Right cardiac atrium (tissue), 5 donors: ENCODE results near the gene FBXW4. TPM values are rescaled to one million over a fixed set of nuclear protein-coding genes. Genes with fewer than 3 reads are reported as not detected.

Source experiments
- ATAC-seq, 2 donors: fragments of 200-7000 bp; cut with Tn5 transposase; one replicate each; pipeline versions ENCODE4 v1.8.0 to v1.9.1; 2020; ENCODE audit warnings: moderate library complexity in 2 of 2, mild to moderate bottlenecking in 1 of 2
- DNase-seq, 3 donors: peaks; one replicate each; pipeline ENCODE4 v3.0.0-alpha.2; 2020
- H3K27ac ChIP-seq: one replicate; pipeline ENCODE4 v1.5.1; 2013; ENCODE audit warnings: mild to moderate bottlenecking, low read length, control low read depth, moderate library complexity
- H3K27me3 ChIP-seq: one replicate; pipeline ENCODE4 v1.6.1; 2013; ENCODE audit not compliant: control insufficient read depth, insufficient read depth
- H3K4me1 ChIP-seq: one replicate; pipeline ENCODE4 v1.6.1; 2013; ENCODE audit warnings: low read length; ENCODE audit not compliant: control insufficient read depth, insufficient read depth
- H3K4me3 ChIP-seq: one replicate; pipeline ENCODE4 v1.5.1; 2013; ENCODE audit warnings: low read length, control low read depth
- H3K9me3 ChIP-seq: one replicate; pipeline ENCODE4 v1.6.1; 2013; ENCODE audit warnings: low read length; ENCODE audit not compliant: control insufficient read depth
- WGBS: extraction: QIAGEN DNeasy Blood & Tissue Kit; methylation state at CpG from one replicate; pipeline ENCODE4 v1.1.7; 2013; 5-methylcytosine and 5-hydroxymethylcytosine counted together
- intact Hi-C, 4 donors: fragments of 100-400 bp; cut with DNase I; formaldehyde crosslinking; loops; one replicate each; pipeline versions ENCODE4 v1.11.0 to v1.14.0; 2022 to 2023
- microRNA-seq, 2 donors: library from miRNA; unstranded; fragments of <30 nt; microRNA quantifications; one replicate each; pipeline ENCODE4 v1.2.0, GENCODE V29; 2020 to 2021
- polyA plus RNA-seq: library from polyadenylated mRNA; stranded (reverse); fragments of 200-250 nt; gene quantifications from one replicate; pipeline ENCODE4 v1.2.3, GENCODE V29; 2013
- total RNA-seq, 4 donors: library from RNA; stranded (reverse); fragmentation: NEBNext Ultra II Directional; extraction: Animal tissue kit (Norgen Biotek cat#: 25700); gene quantifications; one replicate each; pipeline ENCODE4 v1.2.1, GENCODE V29; 2021
- donor health status: healthy with polysubstance abuse.
- donor health status: DM: no; HTN: yes; CAD: no.
- donor health status: DM: no; HTN: no; CAD: no.
- donor health status: DM: no; HTN: yes; CAD: no; lungs with severe emphysema.
- donor health status: DM: yes; HTN: yes; CAD: no.

The FBXW4 gene
- total and polyA plus RNA-seq, 5 donors = 81.8 to 144 (median 121) TPM

- H3K27ac ChIP-seq = no peak overlapping the region
- intact Hi-C loops = loop anchor here in 2 of 4 donors (5.0 to 10.0 kb wide), 2 partner anchors 291 to 349 kb away; no protein-coding TSS in a partner anchor
- peak in 1 of 3 donors; percentile 19 for DNase-seq
- H3K9me3 ChIP-seq = no peaks in the 10 kb centered on the region
- no peaks in the 10 kb centered on the region for H3K27me3 ChIP-seq
- 54% methylated on average over 8 of the region's 8 CpGs for WGBS
- no peak overlapping the region for H3K4me3 ChIP-seq
- no peaks in the 10 kb centered on the region for H3K4me1 ChIP-seq
- no peak for ATAC-seq
Observed at GRCh38 chr10:101565936-101566332, 129.0 kb downstream of the FBXW4 start.

- Histone ChIP-seq H3K27me3 (no peaks in the 10 kb centered on the region), H3K27ac (no peak overlapping the region), H3K4me1 (no peaks in the 10 kb centered on the region), H3K4me3 (no peak overlapping the region), H3K9me3 (no peaks in the 10 kb centered on the region)
- intact Hi-C loops = loop anchor here in 2 of 4 donors (5.0 to 10.0 kb wide), 2 partner anchors 291 to 348 kb away; no protein-coding TSS in a partner anchor
- ATAC-seq (no peak), DNase-seq (peak in 1 of 3 donors; percentile 3)
- WGBS = 77% methylated on average over 5 of the region's 5 CpGs
Observed at GRCh38 chr10:101565370-101565900, 129.5 kb downstream of the FBXW4 start.

- Histone ChIP-seq H3K27me3 (no peaks in the 10 kb centered on the region), H3K4me1 (no peaks in the 10 kb centered on the region), H3K4me3 (no peak overlapping the region), H3K27ac (no peak overlapping the region), H3K9me3 (no peaks in the 10 kb centered on the region)
- DNase-seq = peak in 1 of 3 donors; percentile 49
- intact Hi-C loops = loop anchor here in 1 of 4 donors (10.0 kb wide), 1 partner anchor 290 kb away; no protein-coding TSS in a partner anchor
- WGBS = 83% methylated on average over 15 of the region's 15 CpGs
- no peak for ATAC-seq
Observed at GRCh38 chr10:101564490-101564991, 130.4 kb downstream of the FBXW4 start.

- intact Hi-C loops = loop anchor here in 1 of 4 donors (10.0 kb wide), 1 partner anchor 289 kb away; no protein-coding TSS in a partner anchor
- DNase-seq (no peak), ATAC-seq (no peak)
- Histone ChIP-seq H3K4me1 (no peaks in the 10 kb centered on the region), H3K27me3 (no peaks in the 10 kb centered on the region), H3K27ac (no peak overlapping the region), H3K4me3 (no peak overlapping the region), H3K9me3 (no peaks in the 10 kb centered on the region)
- 72% methylated on average over 11 of the region's 11 CpGs for WGBS
Observed at GRCh38 chr10:101563497-101564040, 131.4 kb downstream of the FBXW4 start.

- ATAC-seq = no peak
- 59% methylated on average over 3 of the region's 3 CpGs for WGBS
- no peak overlapping the region for H3K27ac ChIP-seq
- no peak overlapping the region for H3K4me3 ChIP-seq
- H3K27me3 ChIP-seq = no peaks in the 10 kb centered on the region
- intact Hi-C loops = loop anchor here in 1 of 4 donors (10.0 kb wide), 1 partner anchor 288 kb away; no protein-coding TSS in a partner anchor
- H3K4me1 ChIP-seq = no peaks in the 10 kb centered on the region
- no peak for DNase-seq
- H3K9me3 ChIP-seq = no peaks in the 10 kb centered on the region
Observed at GRCh38 chr10:101563007-101563406, 132.0 kb downstream of the FBXW4 start.

GRCh38 chr10:101562231-101562630 lies 132.7 kb downstream of the FBXW4 start:
- ATAC-seq (no peak), DNase-seq (no peak)
- H3K4me1 ChIP-seq = no peaks in the 10 kb centered on the region
- H3K4me3 ChIP-seq = no peak overlapping the region
- H3K27me3 ChIP-seq = no peaks in the 10 kb centered on the region
- intact Hi-C loops = loop anchor here in 1 of 4 donors (10.0 kb wide), 1 partner anchor 287 kb away; no protein-coding TSS in a partner anchor
- H3K9me3 ChIP-seq = no peaks in the 10 kb centered on the region
- no peak overlapping the region for H3K27ac ChIP-seq
- 86% methylated on average over 5 of the region's 5 CpGs for WGBS

- ATAC-seq (no peak), DNase-seq (no peak)
- Histone ChIP-seq H3K4me1 (no peaks in the 10 kb centered on the region), H3K4me3 (no peak overlapping the region), H3K9me3 (no peaks in the 10 kb centered on the region), H3K27ac (no peak overlapping the region), H3K27me3 (no peaks in the 10 kb centered on the region)
- intact Hi-C loops = loop anchor here in 1 of 4 donors (10.0 kb wide), 1 partner anchor 286 kb away; no protein-coding TSS in a partner anchor
- WGBS = 68% methylated on average over 15 of the region's 15 CpGs
Observed at GRCh38 chr10:101561068-101561915, 133.7 kb downstream of the FBXW4 start.

Small RNA genes within 50 kb of the gene (microRNA-seq; reads per million reads assigned to microRNA genes)
- gene MIR3158-1 = 0 reads per million in 2 donors
- gene MIR3158-2 = 0 reads per million in 2 donors

Other genes with a start within 250 kb of the FBXW4 start
- 10 to 100 TPM; 13.9 to 27.4 (median 19.9) TPM for gene POLL, start 106.9 kb downstream of the FBXW4 start, total RNA-seq
- 15.3 TPM for gene POLL, start 106.9 kb downstream of the FBXW4 start, polyA plus RNA-seq
- gene DPCD, start 106.8 kb downstream of the FBXW4 start, total RNA-seq = 10 to 100 TPM; 15.6 to 20.9 (median 18.9) TPM
- 29.8 TPM for gene DPCD, start 106.8 kb downstream of the FBXW4 start, polyA plus RNA-seq
- not detected for gene FGF8, start 80.9 kb upstream of the FBXW4 start, total RNA-seq
- not detected for gene FGF8, start 80.9 kb upstream of the FBXW4 start, polyA plus RNA-seq
- gene NPM3, start 88.3 kb upstream of the FBXW4 start, total RNA-seq = 10 to 100 TPM in 1 of 4 donors, 1 to 10 TPM in 3; 5.0 to 10.7 (median 7.4) TPM
- 5.8 TPM for gene NPM3, start 88.3 kb upstream of the FBXW4 start, polyA plus RNA-seq
- gene OGA, start 123.3 kb upstream of the FBXW4 start, total RNA-seq = 10 to 100 TPM; 67.8 to 96.4 (median 85.4) TPM
- 41.1 TPM for gene OGA, start 123.3 kb upstream of the FBXW4 start, polyA plus RNA-seq
- 100 to 1,000 TPM; 368 to 977 (median 629) TPM for gene KCNIP2, start 148.6 kb upstream of the FBXW4 start, total RNA-seq
- gene KCNIP2, start 148.6 kb upstream of the FBXW4 start, polyA plus RNA-seq = 729 TPM